ENCODE results near the gene MAD2L2.

MAD2L2 gene

GRCh38 chr1:11653861-11654136 is 27.1 kb downstream of the MAD2L2 start:
- no peak for TF ChIP-seq CTCF (IDR thresholded peaks at IDR 0.05)

- no peak for TF ChIP-seq CTCF (IDR thresholded peaks at IDR 0.05)
Measured at GRCh38 chr1:11653101-11653860, 27.7 kb downstream of the MAD2L2 start.

- no peak for TF ChIP-seq CTCF (IDR thresholded peaks at IDR 0.05)
Measured at GRCh38 chr1:11652203-11652780, 28.7 kb downstream of the MAD2L2 start.

GRCh38 chr1:11651017-11651416 is 29.9 kb downstream of the MAD2L2 start:
- no peak for TF ChIP-seq CTCF (IDR thresholded peaks at IDR 0.05)

- no peak for TF ChIP-seq CTCF (IDR thresholded peaks at IDR 0.05)
Measured at GRCh38 chr1:11650331-11650991, 30.5 kb downstream of the MAD2L2 start.

GRCh38 chr1:11649624-11650330 is 31.2 kb downstream of the MAD2L2 start:
- no peak for TF ChIP-seq CTCF (IDR thresholded peaks at IDR 0.05)

GRCh38 chr1:11649237-11649623 is 31.7 kb downstream of the MAD2L2 start:
- no peak for TF ChIP-seq CTCF (IDR thresholded peaks at IDR 0.05)
